ENCODE measurements around the gene EVI5. TPM values are rescaled to one million over a fixed set of nuclear protein-coding genes. Genes with fewer than 3 reads are reported as not detected.

Gene EVI5
- total RNA-seq, 1 experiment from 2014 or later: 11.4 TPM

DNA sequence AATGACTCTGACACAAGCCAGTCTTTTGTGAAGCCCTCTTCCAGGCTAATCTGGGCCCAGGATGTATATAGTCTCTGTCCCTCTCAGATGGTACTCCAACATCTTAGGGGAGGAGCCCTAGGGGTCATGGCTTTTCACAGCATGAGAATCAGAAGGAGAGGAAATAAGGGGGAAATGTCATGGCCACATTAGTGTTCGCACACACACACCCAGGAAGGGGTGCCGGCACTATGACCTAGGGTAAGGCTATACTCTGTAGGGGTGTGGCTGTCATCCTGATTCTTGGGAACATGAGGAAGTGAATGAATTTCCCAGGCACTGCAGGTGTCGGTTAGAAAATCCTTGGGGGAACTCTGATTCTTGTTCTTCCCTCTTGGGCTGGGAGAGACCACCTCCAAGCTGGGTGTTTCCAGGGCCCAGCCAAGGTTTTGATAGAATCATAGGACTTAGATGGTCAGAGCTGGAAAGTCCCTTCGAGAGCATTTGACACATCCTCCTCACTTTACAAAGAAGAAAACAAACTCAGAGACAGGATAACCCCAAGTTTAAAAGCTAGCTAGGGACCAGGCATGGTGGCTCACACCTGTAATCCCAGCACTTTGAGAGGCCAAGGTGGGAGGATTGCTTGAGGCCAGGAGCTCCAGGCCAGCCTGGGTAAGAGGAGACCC, 320.2 kb downstream of the EVI5 start:
- TF ChIP-seq RORB (CRISPR knock-in tag; IDR thresholded peaks at IDR 0.05) (no peak), HMGA2 (CRISPR knock-in tag; IDR thresholded peaks at IDR 0.05) (no peak)
- POLR2A ChIA-PET: no interaction called here
- Mint-ChIP-seq H3K27ac (no peak overlapping the region), H3K27me3 (ENCODE audit: low read depth) (no peaks in the 10 kb centered on the region), H3K4me1 (no peaks in the 10 kb centered on the region), H3K4me3 (no peak overlapping the region), H3K36me3 (no peaks in the 10 kb centered on the region), H3K9me3 (no peaks in the 10 kb centered on the region)
- CTCF ChIA-PET: no interaction called here
- no peak for ATAC-seq
- no peak for DNase-seq (ENCODE audit: low spot score)

DNA sequence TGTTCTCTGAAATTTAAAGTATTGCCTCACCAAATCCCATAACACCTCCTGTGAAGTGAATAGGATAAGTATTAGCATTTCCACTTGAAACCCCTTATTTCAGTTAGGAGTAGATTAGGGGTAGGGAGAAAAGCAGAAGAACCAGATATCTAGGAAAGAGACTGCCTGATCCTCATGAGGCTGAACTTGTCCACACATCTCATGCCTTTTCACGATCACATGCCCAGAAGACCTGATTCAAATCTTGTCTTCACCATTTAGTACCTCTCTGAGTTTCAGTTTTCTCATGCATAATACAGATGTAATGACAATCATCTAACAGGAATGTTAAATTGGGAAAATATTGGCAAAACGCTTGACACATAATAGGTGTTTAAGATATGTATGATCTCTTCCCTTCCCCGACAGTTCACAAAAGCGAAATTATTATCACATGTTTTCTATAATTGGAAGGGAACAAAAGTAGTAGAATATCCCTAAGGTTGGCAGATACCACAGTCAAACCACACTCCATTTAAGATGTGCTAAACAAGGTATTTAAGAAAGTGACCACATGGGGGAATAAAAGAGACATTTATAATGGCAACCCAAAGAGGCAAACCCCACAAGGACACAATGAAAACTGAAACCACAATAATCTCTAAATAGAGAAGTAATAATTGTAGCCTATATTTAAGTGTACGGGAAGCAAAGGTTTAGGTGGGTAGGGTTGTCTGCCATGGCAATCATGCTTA, 323.4 kb downstream of the EVI5 start:
- ATAC-seq (no peak), DNase-seq (ENCODE audit: low spot score) (no peak)
- ChIA-PET CTCF (no interaction called here), POLR2A (no interaction called here)
- TF ChIP-seq ZBTB21 (CRISPR knock-in tag; IDR thresholded peaks at IDR 0.05; ENCODE audit: borderline replicate concordance): no peak
- TF ChIP-seq MXD4 (CRISPR knock-in tag; IDR thresholded peaks at IDR 0.05; ENCODE audit: borderline replicate concordance): no peak
- TF ChIP-seq NR3C1 (CRISPR knock-in tag; conservative IDR thresholded peaks at IDR 0.05; ENCODE audit: low read depth): no peak
- TF ChIP-seq, protein P1, sequence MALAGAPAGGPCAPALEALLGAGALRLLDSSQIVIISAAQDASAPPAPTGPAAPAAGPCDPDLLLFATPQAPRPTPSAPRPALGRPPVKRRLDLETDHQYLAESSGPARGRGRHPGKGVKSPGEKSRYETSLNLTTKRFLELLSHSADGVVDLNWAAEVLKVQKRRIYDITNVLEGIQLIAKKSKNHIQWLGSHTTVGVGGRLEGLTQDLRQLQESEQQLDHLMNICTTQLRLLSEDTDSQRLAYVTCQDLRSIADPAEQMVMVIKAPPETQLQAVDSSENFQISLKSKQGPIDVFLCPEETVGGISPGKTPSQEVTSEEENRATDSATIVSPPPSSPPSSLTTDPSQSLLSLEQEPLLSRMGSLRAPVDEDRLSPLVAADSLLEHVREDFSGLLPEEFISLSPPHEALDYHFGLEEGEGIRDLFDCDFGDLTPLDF (CRISPR knock-in tag; IDR thresholded peaks at IDR 0.05): no peak
- no peak for TF ChIP-seq GTF2I (CRISPR knock-in tag; conservative IDR thresholded peaks at IDR 0.05)
- TF ChIP-seq, protein P2, sequence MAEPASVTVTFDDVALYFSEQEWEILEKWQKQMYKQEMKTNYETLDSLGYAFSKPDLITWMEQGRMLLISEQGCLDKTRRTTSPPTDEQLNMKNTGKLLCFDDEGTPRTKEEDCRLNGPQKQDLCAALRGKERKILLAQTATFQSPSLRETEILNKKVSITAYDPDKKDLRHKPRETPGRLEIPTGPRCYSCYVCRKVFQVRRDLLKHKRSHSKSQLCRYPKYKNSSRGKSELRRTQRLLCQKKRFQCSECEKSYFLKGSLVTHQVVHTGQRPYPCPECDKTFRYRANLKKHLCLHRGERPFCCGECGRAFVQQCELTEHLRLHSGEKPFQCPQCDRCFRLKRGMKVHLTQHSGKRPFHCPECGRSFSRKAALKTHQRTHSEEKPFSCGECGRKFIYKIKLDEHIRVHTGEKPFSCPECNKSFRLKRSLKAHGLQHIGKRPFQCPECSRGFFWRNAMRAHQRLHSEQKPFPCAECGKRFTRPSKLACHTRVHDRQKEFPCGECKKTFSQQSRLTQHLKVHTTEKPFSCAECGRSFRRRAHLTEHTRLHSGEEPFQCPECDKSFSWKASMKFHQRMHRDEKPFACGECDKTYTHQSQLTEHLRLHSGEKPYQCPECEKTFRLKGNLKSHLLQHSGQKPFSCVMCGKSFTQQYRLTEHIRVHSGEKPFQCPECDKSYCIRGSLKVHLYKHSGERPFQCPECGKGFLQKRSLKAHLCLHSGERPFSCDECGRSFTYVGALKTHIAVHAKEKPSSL (CRISPR knock-in tag; conservative IDR thresholded peaks at IDR 0.05): no peak
- no peaks in the 10 kb centered on the region for H3K4me1 Mint-ChIP-seq
- no peak overlapping the region for H3K4me3 Mint-ChIP-seq
- H3K9me3 Mint-ChIP-seq: no peaks in the 10 kb centered on the region
- no peaks in the 10 kb centered on the region for H3K27me3 Mint-ChIP-seq (ENCODE audit: low read depth)
- H3K27ac Mint-ChIP-seq: no peak overlapping the region
- no peaks in the 10 kb centered on the region for H3K36me3 Mint-ChIP-seq

DNA sequence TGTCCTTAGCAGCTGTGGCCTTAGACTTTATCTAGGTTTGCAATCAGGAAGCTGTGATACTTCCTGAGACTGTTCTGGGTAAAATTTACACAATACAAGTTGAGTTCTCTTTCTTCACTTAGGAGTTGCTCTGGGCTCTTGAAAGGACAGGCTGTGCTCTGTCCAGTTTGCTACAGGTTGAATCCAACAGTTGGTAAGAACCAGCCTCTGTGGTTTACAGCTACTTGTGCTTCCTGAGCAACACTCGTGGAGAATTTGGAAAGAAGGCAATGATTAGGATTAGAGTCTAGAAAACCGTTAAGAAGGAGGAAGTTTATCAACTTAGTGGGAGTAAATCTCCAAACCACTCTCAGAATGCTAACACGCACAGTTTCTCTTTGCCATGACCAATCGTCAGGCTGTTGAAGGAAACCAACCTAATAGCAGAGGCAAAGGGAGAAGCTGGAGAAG, 325.0 kb downstream of the EVI5 start:
- Mint-ChIP-seq H3K27me3 (ENCODE audit: low read depth) (no peaks in the 10 kb centered on the region), H3K36me3 (no peaks in the 10 kb centered on the region), H3K4me1 (no peaks in the 10 kb centered on the region), H3K9me3 (no peaks in the 10 kb centered on the region), H3K4me3 (no peak overlapping the region), H3K27ac (no peak overlapping the region)
- ChIA-PET CTCF (no interaction called here), POLR2A (no interaction called here)
- ATAC-seq (no peak), DNase-seq (ENCODE audit: low spot score) (no peak)
- TF ChIP-seq SP1 (CRISPR knock-in tag; conservative IDR thresholded peaks at IDR 0.05): no peak
- TF ChIP-seq NFYB (CRISPR knock-in tag; conservative IDR thresholded peaks at IDR 0.05; ENCODE audit: low read depth): no peak
- no peak for TF ChIP-seq ZNF396 (CRISPR knock-in tag; IDR thresholded peaks at IDR 0.05; ENCODE audit: borderline replicate concordance)
- no peak for TF ChIP-seq ELF4 (CRISPR knock-in tag; IDR thresholded peaks at IDR 0.05; ENCODE audit: low read depth)
- TF ChIP-seq, protein P3, sequence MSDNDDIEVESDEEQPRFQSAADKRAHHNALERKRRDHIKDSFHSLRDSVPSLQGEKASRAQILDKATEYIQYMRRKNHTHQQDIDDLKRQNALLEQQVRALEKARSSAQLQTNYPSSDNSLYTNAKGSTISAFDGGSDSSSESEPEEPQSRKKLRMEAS (CRISPR knock-in tag; IDR thresholded peaks at IDR 0.05): no peak
- TF ChIP-seq, protein P4, sequence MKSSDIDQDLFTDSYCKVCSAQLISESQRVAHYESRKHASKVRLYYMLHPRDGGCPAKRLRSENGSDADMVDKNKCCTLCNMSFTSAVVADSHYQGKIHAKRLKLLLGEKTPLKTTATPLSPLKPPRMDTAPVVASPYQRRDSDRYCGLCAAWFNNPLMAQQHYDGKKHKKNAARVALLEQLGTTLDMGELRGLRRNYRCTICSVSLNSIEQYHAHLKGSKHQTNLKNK (CRISPR knock-in tag; IDR thresholded peaks at IDR 0.05): no peak
- TF ChIP-seq, protein P5, sequence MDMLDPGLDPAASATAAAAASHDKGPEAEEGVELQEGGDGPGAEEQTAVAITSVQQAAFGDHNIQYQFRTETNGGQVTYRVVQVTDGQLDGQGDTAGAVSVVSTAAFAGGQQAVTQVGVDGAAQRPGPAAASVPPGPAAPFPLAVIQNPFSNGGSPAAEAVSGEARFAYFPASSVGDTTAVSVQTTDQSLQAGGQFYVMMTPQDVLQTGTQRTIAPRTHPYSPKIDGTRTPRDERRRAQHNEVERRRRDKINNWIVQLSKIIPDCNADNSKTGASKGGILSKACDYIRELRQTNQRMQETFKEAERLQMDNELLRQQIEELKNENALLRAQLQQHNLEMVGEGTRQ (CRISPR knock-in tag; IDR thresholded peaks at IDR 0.05): no peak
- TF ChIP-seq, protein P6, sequence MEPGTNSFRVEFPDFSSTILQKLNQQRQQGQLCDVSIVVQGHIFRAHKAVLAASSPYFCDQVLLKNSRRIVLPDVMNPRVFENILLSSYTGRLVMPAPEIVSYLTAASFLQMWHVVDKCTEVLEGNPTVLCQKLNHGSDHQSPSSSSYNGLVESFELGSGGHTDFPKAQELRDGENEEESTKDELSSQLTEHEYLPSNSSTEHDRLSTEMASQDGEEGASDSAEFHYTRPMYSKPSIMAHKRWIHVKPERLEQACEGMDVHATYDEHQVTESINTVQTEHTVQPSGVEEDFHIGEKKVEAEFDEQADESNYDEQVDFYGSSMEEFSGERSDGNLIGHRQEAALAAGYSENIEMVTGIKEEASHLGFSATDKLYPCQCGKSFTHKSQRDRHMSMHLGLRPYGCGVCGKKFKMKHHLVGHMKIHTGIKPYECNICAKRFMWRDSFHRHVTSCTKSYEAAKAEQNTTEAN (CRISPR knock-in tag; IDR thresholded peaks at IDR 0.05): no peak
- TF ChIP-seq, protein P7, sequence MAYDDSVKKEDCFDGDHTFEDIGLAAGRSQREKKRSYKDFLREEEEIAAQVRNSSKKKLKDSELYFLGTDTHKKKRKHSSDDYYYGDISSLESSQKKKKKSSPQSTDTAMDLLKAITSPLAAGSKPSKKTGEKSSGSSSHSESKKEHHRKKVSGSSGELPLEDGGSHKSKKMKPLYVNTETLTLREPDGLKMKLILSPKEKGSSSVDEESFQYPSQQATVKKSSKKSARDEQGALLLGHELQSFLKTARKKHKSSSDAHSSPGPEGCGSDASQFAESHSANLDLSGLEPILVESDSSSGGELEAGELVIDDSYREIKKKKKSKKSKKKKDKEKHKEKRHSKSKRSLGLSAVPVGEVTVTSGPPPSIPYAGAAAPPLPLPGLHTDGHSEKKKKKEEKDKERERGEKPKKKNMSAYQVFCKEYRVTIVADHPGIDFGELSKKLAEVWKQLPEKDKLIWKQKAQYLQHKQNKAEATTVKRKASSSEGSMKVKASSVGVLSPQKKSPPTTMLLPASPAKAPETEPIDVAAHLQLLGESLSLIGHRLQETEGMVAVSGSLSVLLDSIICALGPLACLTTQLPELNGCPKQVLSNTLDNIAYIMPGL (CRISPR knock-in tag; IDR thresholded peaks at IDR 0.05): no peak
- TF ChIP-seq SMAD4 (CRISPR knock-in tag; IDR thresholded peaks at IDR 0.05): no peak
- TF ChIP-seq NFE2L1 (CRISPR knock-in tag; IDR thresholded peaks at IDR 0.05): no peak
- no peak for TF ChIP-seq MYBL2 (CRISPR knock-in tag; IDR thresholded peaks at IDR 0.05)
- TF ChIP-seq CBFB (CRISPR knock-in tag; IDR thresholded peaks at IDR 0.05; ENCODE audit: low read depth): no peak
- TF ChIP-seq JAZF1 (CRISPR knock-in tag; IDR thresholded peaks at IDR 0.05): no peak
- no peak for TF ChIP-seq ZNF121 (CRISPR knock-in tag; IDR thresholded peaks at IDR 0.05)
